DMS153 (cell line): ENCODE measurements around the gene B4GALT2.

Source experiments
- DNase-seq: peaks from one replicate; lab custom pipeline; 2025; lab: John Stamatoyannopoulos, UW

B4GALT2 gene

GRCh38 chr1:43978551-43979260 lies at the start of gene B4GALT2:
B4GALT2 (plus strand) TSS chr1:43979210; CDS start chr1:43981161, 1,951 bp downstream.
- DNase-seq, result no peak

- DNase-seq, result no peak
Measured at GRCh38 chr1:43930168-43930948, 48.7 kb upstream of the B4GALT2 start.

- no peak for DNase-seq
Measured at GRCh38 chr1:43930949-43931275, 48.1 kb upstream of the B4GALT2 start.

GRCh38 chr1:43931711-43932660 lies 47.0 kb upstream of the B4GALT2 start:
- DNase-seq, result no peak

GRCh38 chr1:43932786-43933385 lies 46.1 kb upstream of the B4GALT2 start:
- DNase-seq, result no peak

GRCh38 chr1:43933386-43934100 lies 45.5 kb upstream of the B4GALT2 start, which contains the start of gene ARTN:
ARTN (plus strand) TSS chr1:43933801; CDS start chr1:43935657, 1,856 bp downstream.
- no peak for DNase-seq

- peak; percentile 66 for DNase-seq
Measured at GRCh38 chr1:43934101-43934985, 44.7 kb upstream of the B4GALT2 start.

GRCh38 chr1:43934986-43935324 lies 44.1 kb upstream of the B4GALT2 start:
- no peak for DNase-seq

GRCh38 chr1:43935711-43936427 lies 43.1 kb upstream of the B4GALT2 start:
- peak; percentile 88 for DNase-seq

GRCh38 chr1:43936431-43937151 lies 42.4 kb upstream of the B4GALT2 start:
- DNase-seq, result no peak

GRCh38 chr1:43937179-43937865 lies 41.7 kb upstream of the B4GALT2 start:
- no peak for DNase-seq

GRCh38 chr1:43938383-43938782 lies 40.6 kb upstream of the B4GALT2 start:
- DNase-seq, result no peak

GRCh38 chr1:43938892-43939587 lies 40.0 kb upstream of the B4GALT2 start:
- no peak for DNase-seq

- DNase-seq, result no peak
Measured at GRCh38 chr1:43942411-43942810, 36.6 kb upstream of the B4GALT2 start.

GRCh38 chr1:43944860-43945259 lies 34.1 kb upstream of the B4GALT2 start:
- DNase-seq, result no peak

GRCh38 chr1:43945674-43946235 lies 33.3 kb upstream of the B4GALT2 start:
- DNase-seq, result no peak
